Neuronal stem cell (in vitro differentiated cells): ENCODE measurements around the gene GMDS.

Experiments used
- DNase-seq: peaks from one replicate; pipeline ENCODE4 v3.0.0-alpha.2; 2013; ENCODE audit warnings: low spot score
- H2AFZ ChIP-seq: one replicate; pipeline ENCODE4 v1.6.1; 2013; ENCODE audit warnings: mild to moderate bottlenecking, low read length, inconsistent platforms
- H2AK5ac ChIP-seq: 2 replicates; pipeline ENCODE4 v1.6.1; 2013; ENCODE audit warnings: low read depth, mild to moderate bottlenecking, inconsistent platforms, low read length, moderate library complexity, mixed read lengths
- H2BK120ac ChIP-seq: 2 replicates; pipeline ENCODE4 v1.6.1; 2013; ENCODE audit warnings: low read depth, mild to moderate bottlenecking, inconsistent platforms, low read length, moderate library complexity, mixed read lengths
- H2BK12ac ChIP-seq: one replicate; pipeline ENCODE4 v1.6.1; 2013; ENCODE audit warnings: low read length, inconsistent platforms
- H2BK15ac ChIP-seq: 2 replicates; pipeline ENCODE4 v1.6.1; 2013; ENCODE audit warnings: mild to moderate bottlenecking, low read length, inconsistent platforms, mixed read lengths
- H2BK5ac ChIP-seq: one replicate; pipeline ENCODE4 v1.6.1; 2013; ENCODE audit warnings: inconsistent platforms, mild to moderate bottlenecking, low read length, moderate library complexity
- H3K14ac ChIP-seq: one replicate; pipeline ENCODE4 v1.6.1; 2013; ENCODE audit warnings: low read length, inconsistent platforms
- H3K18ac ChIP-seq: 2 replicates; pipeline ENCODE4 v1.6.1; 2013; ENCODE audit warnings: low read length, inconsistent platforms
- H3K23ac ChIP-seq: 2 replicates; pipeline ENCODE4 v1.6.1; 2013; ENCODE audit warnings: low read depth, mild to moderate bottlenecking, mixed read lengths, low read length, inconsistent platforms; ENCODE audit not compliant: poor library complexity
- H3K27ac ChIP-seq: replicated peaks from 3 replicates; pipeline ENCODE4 v1.5.1; 2013; ENCODE audit warnings: low read length, inconsistent platforms
- H3K27me3 ChIP-seq, 3 experiments: 2 replicates each; pipeline ENCODE4 v1.6.1; 2013; ENCODE audit warnings: low read length in 3 of 3, mild to moderate bottlenecking in 2 of 3, inconsistent platforms in 1 of 3, low read depth in 1 of 3, mixed read lengths in 1 of 3, moderate library complexity in 1 of 3; ENCODE audit not compliant: control insufficient read depth in 3 of 3, insufficient read depth in 3 of 3
- H3K36me3 ChIP-seq, 2 donors: replicated peaks in 1 of 2; 2 replicates each; pipeline ENCODE4 v1.6.1; 2013; ENCODE audit warnings: low read length in 2 of 2; ENCODE audit not compliant: control insufficient read depth in 2 of 2, insufficient read depth in 2 of 2
- H3K4ac ChIP-seq: 2 replicates; pipeline ENCODE4 v1.6.1; 2013; ENCODE audit warnings: inconsistent platforms, mild to moderate bottlenecking, low read length, moderate library complexity
- H3K4me1 ChIP-seq, 2 donors: 1 replicate in 1 of 2; 2 replicates in 1 of 2; pipeline ENCODE4 v1.6.1; 2013; ENCODE audit warnings: low read length in 2 of 2, low read depth in 1 of 2; ENCODE audit not compliant: control insufficient read depth in 2 of 2, insufficient read depth in 1 of 2
- H3K4me2 ChIP-seq: one replicate; pipeline ENCODE4 v1.6.1; 2013; ENCODE audit warnings: mild to moderate bottlenecking, low read length, inconsistent platforms; ENCODE audit not compliant: insufficient read depth, poor library complexity, severe bottlenecking
- H3K4me3 ChIP-seq, 2 donors: 2 replicates each; pipeline ENCODE4 v1.5.1; 2013; ENCODE audit warnings: low read length in 2 of 2, mild to moderate bottlenecking in 2 of 2, inconsistent platforms in 1 of 2, moderate library complexity in 1 of 2
- H3K79me1 ChIP-seq: one replicate; pipeline ENCODE4 v1.6.1; 2013; ENCODE audit warnings: low read depth, mild to moderate bottlenecking, inconsistent platforms, low read length, moderate library complexity
- H3K9ac ChIP-seq: one replicate; pipeline ENCODE4 v1.6.1; 2013; ENCODE audit warnings: mild to moderate bottlenecking, low read depth, low read length, inconsistent platforms; ENCODE audit not compliant: poor library complexity
- H3K9me3 ChIP-seq, 2 donors: replicated peaks in 1 of 2; 2 replicates each; pipeline versions ENCODE3 to v1.6.1; 2013; ENCODE audit warnings: low read length in 2 of 2, mild to moderate bottlenecking in 2 of 2, inconsistent platforms in 1 of 2, low read depth in 1 of 2, mixed read lengths in 1 of 2, moderate library complexity in 1 of 2; ENCODE audit not compliant: control insufficient read depth in 2 of 2, insufficient read depth in 1 of 2
- H4K8ac ChIP-seq: one replicate; pipeline ENCODE4 v1.6.1; 2013; ENCODE audit warnings: low read depth, mild to moderate bottlenecking, inconsistent platforms, low read length, moderate library complexity
- H4K91ac ChIP-seq: one replicate; pipeline ENCODE4 v1.6.1; 2013; ENCODE audit warnings: low read length, low read depth, mild to moderate bottlenecking, inconsistent platforms; ENCODE audit not compliant: poor library complexity
- WGBS, 2 donors: extraction: QIAGEN DNeasy Blood & Tissue Kit; methylation state at CpG; one replicate each; pipeline ENCODE4 v1.1.7; 2013; ENCODE audit warnings: missing lambda C conversion rate in 2 of 2, mixed read lengths in 1 of 2; ENCODE audit not compliant: insufficient read length in 2 of 2, insufficient replicate concordance in 1 of 2; ENCODE audit errors: extremely low coverage in 2 of 2; 5-methylcytosine and 5-hydroxymethylcytosine counted together

The GMDS gene

GRCh38 chr6:1896897-1897296 lies 348.5 kb downstream of the GMDS start:
- Histone ChIP-seq H3K4me2 (no peak overlapping the region), H3K23ac (no peak overlapping the region), H2BK12ac (no peak overlapping the region), H3K9me3 (no peaks in the 10 kb centered on the region), H3K4me3 (no peak overlapping the region), H3K14ac (no peak overlapping the region), H2BK5ac (no peak overlapping the region), H3K4ac (no peak overlapping the region), H2BK120ac (no peak overlapping the region), H3K4me1 (no peaks in the 10 kb centered on the region), H3K27ac (no peak overlapping the region), H2AK5ac (no peak overlapping the region), H3K9ac (no peak overlapping the region), H3K36me3 (no peaks in the 10 kb centered on the region), H4K8ac (no peak overlapping the region), H3K79me1 (no peaks in the 10 kb centered on the region), H3K27me3 (no peaks in the 10 kb centered on the region), H4K91ac (no peak overlapping the region), H2AFZ (no peak overlapping the region), H3K18ac (no peak overlapping the region), H2BK15ac (no peak overlapping the region)
- no peak for DNase-seq
- WGBS, 2 donors, result no CpG with 5 or more reads among the region's 5 CpGs

GRCh38 chr6:1895721-1896120 lies 349.7 kb downstream of the GMDS start:
- WGBS, 2 donors, result no CpG with 5 or more reads among the region's 3 CpGs
- Histone ChIP-seq H3K4me3 (no peak overlapping the region), H3K4me2 (no peak overlapping the region), H3K36me3 (no peaks in the 10 kb centered on the region), H2AFZ (no peak overlapping the region), H3K23ac (no peak overlapping the region), H2AK5ac (no peak overlapping the region), H3K4me1 (no peaks in the 10 kb centered on the region), H3K14ac (no peak overlapping the region), H2BK12ac (no peak overlapping the region), H4K8ac (no peak overlapping the region), H3K4ac (no peak overlapping the region), H2BK15ac (no peak overlapping the region), H3K9me3 (no peaks in the 10 kb centered on the region), H2BK120ac (no peak overlapping the region), H3K27ac (no peak overlapping the region), H3K9ac (no peak overlapping the region), H2BK5ac (no peak overlapping the region), H3K79me1 (no peaks in the 10 kb centered on the region), H3K27me3 (no peaks in the 10 kb centered on the region), H4K91ac (no peak overlapping the region), H3K18ac (no peak overlapping the region)
- no peak for DNase-seq

GRCh38 chr6:1894954-1895353 lies 350.5 kb downstream of the GMDS start:
- Histone ChIP-seq H2BK120ac (no peak overlapping the region), H3K14ac (no peak overlapping the region), H3K4me1 (no peaks in the 10 kb centered on the region), H2BK5ac (no peak overlapping the region), H3K18ac (no peak overlapping the region), H3K4ac (no peak overlapping the region), H3K4me2 (no peak overlapping the region), H2BK12ac (no peak overlapping the region), H2AK5ac (no peak overlapping the region), H4K8ac (no peak overlapping the region), H3K4me3 (no peak overlapping the region), H3K9ac (no peak overlapping the region), H4K91ac (no peak overlapping the region), H2BK15ac (no peak overlapping the region), H3K23ac (no peak overlapping the region), H3K27me3 (no peaks in the 10 kb centered on the region), H3K27ac (no peak overlapping the region), H3K36me3 (no peaks in the 10 kb centered on the region), H2AFZ (no peak overlapping the region), H3K79me1 (no peaks in the 10 kb centered on the region), H3K9me3 (no peaks in the 10 kb centered on the region)
- no peak for DNase-seq
- WGBS, 2 donors, result no CpG with 5 or more reads among the region's 6 CpGs

DNA sequence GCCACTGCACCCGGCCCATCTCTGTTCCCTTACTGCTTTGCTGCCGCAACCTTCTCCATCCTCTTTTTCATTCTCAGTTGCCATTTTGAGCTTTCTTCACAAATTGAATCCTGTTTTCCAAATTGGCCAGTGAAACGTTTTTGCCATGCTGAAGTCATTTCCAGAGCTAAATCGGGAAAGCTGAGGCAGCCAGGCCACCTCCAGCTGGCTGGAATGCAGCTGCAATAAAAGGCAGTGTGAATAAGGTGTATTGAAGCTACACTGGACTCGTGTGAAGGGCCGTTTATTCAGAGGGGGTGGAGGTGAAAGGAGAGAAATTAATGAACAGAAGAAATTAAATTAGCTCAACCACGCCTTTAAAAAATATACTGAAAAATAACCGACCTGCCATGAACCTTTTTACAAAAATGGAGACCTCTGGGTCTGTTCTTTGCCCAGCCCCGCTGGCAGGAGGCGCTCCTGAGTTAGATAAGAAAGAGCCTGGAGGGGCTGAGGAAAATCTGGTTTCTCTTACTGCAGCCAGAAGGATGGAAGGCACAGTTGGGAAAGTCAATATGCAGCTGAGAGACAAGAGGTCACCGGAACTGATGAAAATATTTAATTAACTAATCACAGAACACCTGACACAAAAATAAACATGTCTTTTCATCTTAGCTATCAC lies 351.8 kb downstream of the GMDS start:
- H2AK5ac ChIP-seq, result no peak overlapping the region
- H4K8ac ChIP-seq, result no peak overlapping the region
- no peaks in the 10 kb centered on the region for H3K79me1 ChIP-seq
- no peak overlapping the region for H3K9ac ChIP-seq
- no peak overlapping the region for H4K91ac ChIP-seq
- H3K18ac ChIP-seq, result no peak overlapping the region
- H2AFZ ChIP-seq, result no peak overlapping the region
- WGBS, 2 donors, result no CpG with 5 or more reads among the region's 11 CpGs
- no peaks in the 10 kb centered on the region for H3K36me3 ChIP-seq
- no peak overlapping the region for H3K4me2 ChIP-seq
- no peak overlapping the region for H3K4ac ChIP-seq
- H3K4me3 ChIP-seq, result no peak overlapping the region
- no peak for DNase-seq
- H3K9me3 ChIP-seq, result no peaks in the 10 kb centered on the region
- H3K23ac ChIP-seq, result no peak overlapping the region
- no peak overlapping the region for H2BK5ac ChIP-seq
- H3K4me1 ChIP-seq, result no peaks in the 10 kb centered on the region
- no peak overlapping the region for H2BK15ac ChIP-seq
- H2BK120ac ChIP-seq, result no peak overlapping the region
- no peak overlapping the region for H2BK12ac ChIP-seq
- no peak overlapping the region for H3K14ac ChIP-seq
- no peaks in the 10 kb centered on the region for H3K27me3 ChIP-seq
- H3K27ac ChIP-seq, result no peak overlapping the region
